Activated naive CD8-positive, alpha-beta T cell (primary cell): Measurements from ENCODE around the gene SLC5A11.
"Not testable (repeated sequence)": the region's sequence is repeated elsewhere in the genome, so short reads cannot be mapped to it uniquely, and the experiment has no call there.

Source experiments
- H3K27ac Mint-ChIP-seq: one replicate; pipeline ENCODE4 v1.8.0; 2021; ENCODE audit warnings: mixed read lengths
- H3K27me3 Mint-ChIP-seq: one replicate; pipeline ENCODE4 v1.8.0; 2021; ENCODE audit warnings: mixed read lengths
- H3K36me3 Mint-ChIP-seq: one replicate; pipeline ENCODE4 v1.8.0; 2021; ENCODE audit warnings: mixed read lengths
- H3K4me1 Mint-ChIP-seq: one replicate; pipeline ENCODE4 v1.8.0; 2021; ENCODE audit warnings: low read depth, mixed read lengths
- H3K4me3 Mint-ChIP-seq: one replicate; pipeline ENCODE4 v1.8.0; 2021; ENCODE audit warnings: mild to moderate bottlenecking, mixed read lengths
- H3K9me3 Mint-ChIP-seq: one replicate; pipeline ENCODE4 v1.8.0; 2021; ENCODE audit warnings: low read depth, mixed read lengths

The SLC5A11 gene

GRCh38 chr16:24846548-24847357, 990 bp downstream of the SLC5A11 start:
- peaks cover 3% of the 10 kb centered on the region for H3K4me1 Mint-ChIP-seq
- peaks cover 18% of the 10 kb centered on the region for H3K36me3 Mint-ChIP-seq
- no peaks in the 10 kb centered on the region for H3K27me3 Mint-ChIP-seq
- H3K9me3 Mint-ChIP-seq = no peaks in the 10 kb centered on the region
- H3K27ac Mint-ChIP-seq = no peak overlapping the region
- H3K4me3 Mint-ChIP-seq = no peak overlapping the region

GRCh38 chr16:24847358-24847664, 1.5 kb downstream of the SLC5A11 start:
- Mint-ChIP-seq H3K4me3 (no peak overlapping the region), H3K9me3 (no peaks in the 10 kb centered on the region), H3K27ac (no peak overlapping the region), H3K27me3 (no peaks in the 10 kb centered on the region), H3K36me3 (peaks cover 21% of the 10 kb centered on the region), H3K4me1 (peaks cover 3% of the 10 kb centered on the region)

- no peak overlapping the region for H3K4me3 Mint-ChIP-seq
- no peaks in the 10 kb centered on the region for H3K9me3 Mint-ChIP-seq
- H3K4me1 Mint-ChIP-seq = peaks cover 3% of the 10 kb centered on the region
- peaks cover 19% of the 10 kb centered on the region for H3K36me3 Mint-ChIP-seq
- no peak overlapping the region for H3K27ac Mint-ChIP-seq
- H3K27me3 Mint-ChIP-seq = no peaks in the 10 kb centered on the region
Observed at GRCh38 chr16:24848065-24848464, 2.3 kb downstream of the SLC5A11 start.

- no peak overlapping the region for H3K4me3 Mint-ChIP-seq
- H3K27me3 Mint-ChIP-seq = no peaks in the 10 kb centered on the region
- no peak overlapping the region for H3K27ac Mint-ChIP-seq
- H3K36me3 Mint-ChIP-seq = peaks cover 13% of the 10 kb centered on the region
- H3K4me1 Mint-ChIP-seq = peaks cover 3% of the 10 kb centered on the region
- H3K9me3 Mint-ChIP-seq = no peaks in the 10 kb centered on the region
Observed at GRCh38 chr16:24849641-24850040, 3.9 kb downstream of the SLC5A11 start.

GRCh38 chr16:24850289-24850938, 4.7 kb downstream of the SLC5A11 start:
- no peak overlapping the region for H3K4me3 Mint-ChIP-seq
- no peak overlapping the region for H3K27ac Mint-ChIP-seq
- peaks cover 12% of the 10 kb centered on the region for H3K36me3 Mint-ChIP-seq
- peaks cover 3% of the 10 kb centered on the region for H3K4me1 Mint-ChIP-seq
- H3K27me3 Mint-ChIP-seq = no peaks in the 10 kb centered on the region
- H3K9me3 Mint-ChIP-seq = no peaks in the 10 kb centered on the region

GRCh38 chr16:24851700-24852099, 5.9 kb downstream of the SLC5A11 start:
- H3K27me3 Mint-ChIP-seq = no peaks in the 10 kb centered on the region
- H3K9me3 Mint-ChIP-seq = no peaks in the 10 kb centered on the region
- H3K27ac Mint-ChIP-seq = no peak overlapping the region
- no peak overlapping the region for H3K4me3 Mint-ChIP-seq
- peaks cover 17% of the 10 kb centered on the region for H3K36me3 Mint-ChIP-seq
- peaks cover 3% of the 10 kb centered on the region for H3K4me1 Mint-ChIP-seq

GRCh38 chr16:24852281-24852721, 6.5 kb downstream of the SLC5A11 start:
- H3K27ac Mint-ChIP-seq = no peak overlapping the region
- no peak overlapping the region for H3K4me3 Mint-ChIP-seq

GRCh38 chr16:24853169-24853824, 7.5 kb downstream of the SLC5A11 start:
- no peaks in the 10 kb centered on the region for H3K9me3 Mint-ChIP-seq
- H3K27me3 Mint-ChIP-seq = no peaks in the 10 kb centered on the region
- H3K4me3 Mint-ChIP-seq = no peak overlapping the region
- H3K4me1 Mint-ChIP-seq = peaks cover 3% of the 10 kb centered on the region
- H3K36me3 Mint-ChIP-seq = peaks cover 14% of the 10 kb centered on the region
- H3K27ac Mint-ChIP-seq = no peak overlapping the region

More at GRCh38 chr16:24852281-24852721, 6.5 kb downstream of the SLC5A11 start:
- peaks cover 3% of the 10 kb centered on the region for H3K4me1 Mint-ChIP-seq
- no peaks in the 10 kb centered on the region for H3K27me3 Mint-ChIP-seq
- H3K36me3 Mint-ChIP-seq = peaks cover 15% of the 10 kb centered on the region
- no peaks in the 10 kb centered on the region for H3K9me3 Mint-ChIP-seq

GRCh38 chr16:24853830-24854229, 8.1 kb downstream of the SLC5A11 start:
- H3K4me3 Mint-ChIP-seq = no peak overlapping the region
- H3K9me3 Mint-ChIP-seq = no peaks in the 10 kb centered on the region
- H3K27me3 Mint-ChIP-seq = no peaks in the 10 kb centered on the region
- peaks cover 14% of the 10 kb centered on the region for H3K36me3 Mint-ChIP-seq
- H3K27ac Mint-ChIP-seq = no peak overlapping the region
- H3K4me1 Mint-ChIP-seq = peaks cover 3% of the 10 kb centered on the region

GRCh38 chr16:24854607-24855171, 8.9 kb downstream of the SLC5A11 start:
- no peak overlapping the region for H3K27ac Mint-ChIP-seq
- no peak overlapping the region for H3K4me3 Mint-ChIP-seq
- peaks cover 17% of the 10 kb centered on the region for H3K36me3 Mint-ChIP-seq
- no peaks in the 10 kb centered on the region for H3K9me3 Mint-ChIP-seq
- no peaks in the 10 kb centered on the region for H3K27me3 Mint-ChIP-seq
- H3K4me1 Mint-ChIP-seq = peaks cover 3% of the 10 kb centered on the region

GRCh38 chr16:24855678-24856077, 9.9 kb downstream of the SLC5A11 start:
- Mint-ChIP-seq H3K27me3 (no peaks in the 10 kb centered on the region), H3K36me3 (peaks cover 14% of the 10 kb centered on the region), H3K9me3 (no peaks in the 10 kb centered on the region), H3K27ac (no peak overlapping the region), H3K4me1 (peaks cover 3% of the 10 kb centered on the region), H3K4me3 (no peak overlapping the region)

- H3K27ac Mint-ChIP-seq, H3K4me3 Mint-ChIP-seq, H3K4me1 Mint-ChIP-seq, H3K9me3 Mint-ChIP-seq, H3K27me3 Mint-ChIP-seq: not testable (repeated sequence)
- H3K36me3 Mint-ChIP-seq = peaks cover 11% of the 10 kb centered on the region
Observed at GRCh38 chr16:24856871-24857270, 11.1 kb downstream of the SLC5A11 start.

GRCh38 chr16:24858219-24859041, 12.7 kb downstream of the SLC5A11 start:
- H3K9me3 Mint-ChIP-seq = no peaks in the 10 kb centered on the region

GRCh38 chr16:24861461-24861860, 15.7 kb downstream of the SLC5A11 start:
- Mint-ChIP-seq H3K36me3 (peaks cover 28% of the 10 kb centered on the region), H3K27ac (no peak overlapping the region), H3K4me1 (no peaks in the 10 kb centered on the region), H3K4me3 (no peak overlapping the region), H3K9me3 (peaks cover 10% of the 10 kb centered on the region), H3K27me3 (no peaks in the 10 kb centered on the region)

More at GRCh38 chr16:24858219-24859041, 12.7 kb downstream of the SLC5A11 start:
- H3K27ac Mint-ChIP-seq = no peak overlapping the region
- no peak overlapping the region for H3K4me3 Mint-ChIP-seq
- H3K27me3 Mint-ChIP-seq = no peaks in the 10 kb centered on the region
- no peaks in the 10 kb centered on the region for H3K4me1 Mint-ChIP-seq
- peaks cover 15% of the 10 kb centered on the region for H3K36me3 Mint-ChIP-seq
